C4-2B (cell line): Measurements from ENCODE around the gene RALGAPA2.

Experiments used
- CTCF ChIP-seq: fragments of 450-650 bp; conservative IDR thresholded peaks from 2 replicates; pipeline ENCODE4 v1.5.1; 2017; ENCODE audit warnings: mild to moderate bottlenecking
- ZFX ChIP-seq: fragments of 450-650 bp; IDR thresholded peaks from 2 replicates; pipeline ENCODE4 v1.6.1; 2017

GRCh38 chr20:20465252-20465651 is 247.2 kb downstream of the RALGAPA2 start:
- TF ChIP-seq CTCF (no peak; the same call in 1 of the 2 replicates), ZFX (no peak)
